Ishikawa (cell line): ENCODE data around the gene STXBP3.

ENCODE experiments used
- CEBPB ChIP-seq: IDR thresholded peaks from 2 replicates; pipeline ENCODE4 v1.6.1; 2012
- CREB1 ChIP-seq: IDR thresholded peaks from 2 replicates; pipeline ENCODE4 v1.6.1; 2012; ENCODE audit warnings: low read depth
- EP300 ChIP-seq: IDR thresholded peaks from 2 replicates; pipeline ENCODE4 v1.6.1; 2012; ENCODE audit warnings: borderline replicate concordance
- FOXM1 ChIP-seq: IDR thresholded peaks from 2 replicates; pipeline ENCODE4 v1.6.1; 2012; ENCODE audit warnings: low read depth, borderline replicate concordance
- MAX ChIP-seq: IDR thresholded peaks from 2 replicates; pipeline ENCODE4 v1.6.1; 2012
- NFIC ChIP-seq: IDR thresholded peaks from 2 replicates; pipeline ENCODE4 v1.6.1; 2012
- RAD21 ChIP-seq: IDR thresholded peaks from 2 replicates; pipeline ENCODE4 v1.6.1; 2012; ENCODE audit warnings: low read depth
- TAF1 ChIP-seq: IDR thresholded peaks from 2 replicates; pipeline ENCODE4 v1.6.1; 2012; ENCODE audit warnings: low read depth, mild to moderate bottlenecking
- USF1 ChIP-seq: IDR thresholded peaks from 2 replicates; pipeline ENCODE4 v1.6.1; 2012
- YY1 ChIP-seq: IDR thresholded peaks from 2 replicates; pipeline ENCODE4 v1.6.1; 2012; ENCODE audit warnings: low read depth
- ZBTB7A ChIP-seq: IDR thresholded peaks from 2 replicates; pipeline ENCODE4 v1.6.1; 2012; ENCODE audit warnings: low read depth
- TF ChIP-seq, protein P1 (sequence below): IDR thresholded peaks from 2 replicates; pipeline ENCODE4 v1.6.1; 2012; ENCODE audit warnings: low read depth, mild to moderate bottlenecking

- TF ChIP-seq TAF1 (no peak), YY1 (no peak), CEBPB (no peak), ZBTB7A (no peak), CREB1 (no peak), RAD21 (no peak), EP300 (no peak), FOXM1 (no peak), USF1 (no peak), NFIC (no peak), MAX (no peak)
- TF ChIP-seq, protein P1, sequence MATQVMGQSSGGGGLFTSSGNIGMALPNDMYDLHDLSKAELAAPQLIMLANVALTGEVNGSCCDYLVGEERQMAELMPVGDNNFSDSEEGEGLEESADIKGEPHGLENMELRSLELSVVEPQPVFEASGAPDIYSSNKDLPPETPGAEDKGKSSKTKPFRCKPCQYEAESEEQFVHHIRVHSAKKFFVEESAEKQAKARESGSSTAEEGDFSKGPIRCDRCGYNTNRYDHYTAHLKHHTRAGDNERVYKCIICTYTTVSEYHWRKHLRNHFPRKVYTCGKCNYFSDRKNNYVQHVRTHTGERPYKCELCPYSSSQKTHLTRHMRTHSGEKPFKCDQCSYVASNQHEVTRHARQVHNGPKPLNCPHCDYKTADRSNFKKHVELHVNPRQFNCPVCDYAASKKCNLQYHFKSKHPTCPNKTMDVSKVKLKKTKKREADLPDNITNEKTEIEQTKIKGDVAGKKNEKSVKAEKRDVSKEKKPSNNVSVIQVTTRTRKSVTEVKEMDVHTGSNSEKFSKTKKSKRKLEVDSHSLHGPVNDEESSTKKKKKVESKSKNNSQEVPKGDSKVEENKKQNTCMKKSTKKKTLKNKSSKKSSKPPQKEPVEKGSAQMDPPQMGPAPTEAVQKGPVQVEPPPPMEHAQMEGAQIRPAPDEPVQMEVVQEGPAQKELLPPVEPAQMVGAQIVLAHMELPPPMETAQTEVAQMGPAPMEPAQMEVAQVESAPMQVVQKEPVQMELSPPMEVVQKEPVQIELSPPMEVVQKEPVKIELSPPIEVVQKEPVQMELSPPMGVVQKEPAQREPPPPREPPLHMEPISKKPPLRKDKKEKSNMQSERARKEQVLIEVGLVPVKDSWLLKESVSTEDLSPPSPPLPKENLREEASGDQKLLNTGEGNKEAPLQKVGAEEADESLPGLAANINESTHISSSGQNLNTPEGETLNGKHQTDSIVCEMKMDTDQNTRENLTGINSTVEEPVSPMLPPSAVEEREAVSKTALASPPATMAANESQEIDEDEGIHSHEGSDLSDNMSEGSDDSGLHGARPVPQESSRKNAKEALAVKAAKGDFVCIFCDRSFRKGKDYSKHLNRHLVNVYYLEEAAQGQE: no peak
Observed at GRCh38 chr1:108719656-108720435, 26.6 kb upstream of the STXBP3 start.
